Mammary epithelial cell (primary cell): ENCODE data around the gene TEC.

Source experiments
- EZH2 ChIP-seq: IDR thresholded peaks from 2 replicates; pipeline ENCODE4 v1.6.1; 2012; ENCODE audit warnings: low read length, inconsistent platforms, borderline replicate concordance
- TF ChIP-seq, protein P1 (sequence below), 2 donors: IDR thresholded peaks in 1 of 2; conservative IDR thresholded peaks in 1 of 2; 2 replicates each; pipeline ENCODE4 v1.5.1; 2011 to 2012; ENCODE audit warnings: inconsistent platforms in 2 of 2, low read length in 2 of 2, mild to moderate bottlenecking in 2 of 2, control low read depth in 1 of 2, low read depth in 1 of 2; ENCODE audit not compliant: insufficient read depth in 1 of 2; ENCODE audit errors: extremely low read depth in 1 of 2

DNA sequence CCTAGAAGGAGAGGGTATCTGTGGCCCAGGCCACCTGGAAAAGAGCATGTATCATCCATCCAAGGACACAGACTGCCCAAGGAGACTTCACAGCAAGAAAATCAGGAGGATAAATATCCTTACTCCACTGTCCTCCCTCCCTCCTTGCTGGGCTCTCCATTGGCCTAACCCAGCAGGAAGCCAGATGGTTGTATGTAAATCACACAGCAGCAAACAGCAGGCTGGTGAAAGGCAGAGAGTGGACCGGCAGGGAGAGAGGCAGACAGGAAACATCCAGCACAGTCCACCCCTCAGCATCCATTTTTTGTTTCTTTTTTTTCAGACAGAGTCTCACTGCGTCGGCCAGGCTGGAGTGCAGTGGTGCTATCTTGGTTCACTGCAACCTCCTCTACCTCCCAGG, 153.1 kb downstream of the TEC start:
- TF ChIP-seq, protein P1, sequence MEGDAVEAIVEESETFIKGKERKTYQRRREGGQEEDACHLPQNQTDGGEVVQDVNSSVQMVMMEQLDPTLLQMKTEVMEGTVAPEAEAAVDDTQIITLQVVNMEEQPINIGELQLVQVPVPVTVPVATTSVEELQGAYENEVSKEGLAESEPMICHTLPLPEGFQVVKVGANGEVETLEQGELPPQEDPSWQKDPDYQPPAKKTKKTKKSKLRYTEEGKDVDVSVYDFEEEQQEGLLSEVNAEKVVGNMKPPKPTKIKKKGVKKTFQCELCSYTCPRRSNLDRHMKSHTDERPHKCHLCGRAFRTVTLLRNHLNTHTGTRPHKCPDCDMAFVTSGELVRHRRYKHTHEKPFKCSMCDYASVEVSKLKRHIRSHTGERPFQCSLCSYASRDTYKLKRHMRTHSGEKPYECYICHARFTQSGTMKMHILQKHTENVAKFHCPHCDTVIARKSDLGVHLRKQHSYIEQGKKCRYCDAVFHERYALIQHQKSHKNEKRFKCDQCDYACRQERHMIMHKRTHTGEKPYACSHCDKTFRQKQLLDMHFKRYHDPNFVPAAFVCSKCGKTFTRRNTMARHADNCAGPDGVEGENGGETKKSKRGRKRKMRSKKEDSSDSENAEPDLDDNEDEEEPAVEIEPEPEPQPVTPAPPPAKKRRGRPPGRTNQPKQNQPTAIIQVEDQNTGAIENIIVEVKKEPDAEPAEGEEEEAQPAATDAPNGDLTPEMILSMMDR (conservative IDR thresholded peaks at IDR 0.05 in 1 of 2, IDR thresholded peaks at IDR 0.05 in 1 of 2; ENCODE audit: extremely low read depth in 1 of 2, insufficient read depth in 1 of 2, low read depth in 1 of 2, low read length in 2 of 2): no peak
- TF ChIP-seq EZH2: no peak
